ENCODE data around the gene EEA1. TPM values are rescaled to one million over a fixed set of nuclear protein-coding genes. Genes with fewer than 3 reads are reported as not detected.

Gene EEA1
- total and polyA plus RNA-seq, 10 of the 15 experiments (the other 5 are each of a cell fraction or from before 2014, with no cell fraction given): 5.5 to 40.3 (median 13.5) TPM

- SMC1A ChIA-PET (ENCODE audit: uncharacterized antibody, unreplicated experiment): interaction anchor here (0.7 to 1.0 kb wide), 2 partner anchors 11 to 1643 kb away, joined by 3 read pairs; no protein-coding TSS in a partner anchor
Observed at GRCh38 chr12:92765871-92766270, 163.2 kb downstream of the EEA1 start.

More at GRCh38 chr12:92765871-92766270, 163.2 kb downstream of the EEA1 start:
- Histone ChIP-seq H3K4me1 (ENCODE audit: control insufficient read depth, insufficient read depth, low read length) (peaks cover 17% of the 10 kb centered on the region), H3K27me3 (replicated peaks in 1 of 2; ENCODE audit: control insufficient read depth in 2 of 2, insufficient read depth in 2 of 2, low read length in 1 of 2) (no peaks in the 10 kb centered on the region), H3K4me3 (no peak overlapping the region), H2AFZ (ENCODE audit: control insufficient read depth, low read depth, low read length) (no peak overlapping the region), H3K79me2 (ENCODE audit: control insufficient read depth, insufficient read depth, low read length) (no peaks in the 10 kb centered on the region), H4K20me1 (ENCODE audit: control insufficient read depth, insufficient read depth) (no peaks in the 10 kb centered on the region), H3K4me2 (ENCODE audit: control insufficient read depth, insufficient read depth) (no peak overlapping the region), H3K9ac (ENCODE audit: control insufficient read depth, insufficient read depth, low read length) (no peak overlapping the region), H3K9me3 (replicated peaks; ENCODE audit: control insufficient read depth, insufficient read depth, low read length) (no peaks in the 10 kb centered on the region), H3K27ac (ENCODE audit: control insufficient read depth, insufficient read depth) (no peak overlapping the region), H3K36me3 (ENCODE audit: control insufficient read depth in 2 of 2, insufficient read depth in 2 of 2, low read length in 1 of 2) (no peaks in the 10 kb centered on the region)
- no TSS peak for BruUV-seq (replicated peaks)
- CTCF ChIA-PET: interaction anchor here (0.6 to 1.4 kb wide), 3 partner anchors 18 to 654 kb away, joined by 3 to 4 read pairs (median 3); no protein-coding TSS in a partner anchor
- WGBS (ENCODE audit: insufficient coverage, insufficient replicate concordance, low lambda C conversion rate, missing lambda C conversion rate): 100% methylated on average over 1 of the region's 1 CpG
- POLR2A ChIA-PET: no interaction called here
- in situ Hi-C loops (cut with MboI) (no loop called here), intact Hi-C loops (cut with micrococcal nuclease; ENCODE audit: unreplicated experiment) (loop anchor here (10.0 kb wide), 1 partner anchor 1381 kb away; no protein-coding TSS in a partner anchor)
- DNase-seq (ENCODE audit: low read depth, low spot score): no peak
- no peak for ATAC-seq
- no peak for FAIRE-seq
- RAD21 ChIA-PET (ENCODE audit: unreplicated experiment): interaction anchor here (0.9 kb wide), 1 partner anchor 51 kb away, joined by 4 read pairs; no protein-coding TSS in a partner anchor
- no peak for TF ChIP-seq EGR1 (IDR thresholded peaks at IDR 0.05; ENCODE audit: borderline replicate concordance in 1 of 2, low read depth in 2 of 2, low read length in 2 of 2)
- TF ChIP-seq NKRF (conservative IDR thresholded peaks at IDR 0.05): no peak
- no peak for TF ChIP-seq BRCA1 (IDR thresholded peaks at IDR 0.05; ENCODE audit: low read depth, low read length)
